Stimulated activated CD8-positive, alpha-beta memory T cell treated with anti-CD3 and anti-CD28 coated beads, Interleukin-7, amount 100 ng/mL, for 4 hours (primary cell): ENCODE results near the gene HMGB2.

Experiments used
- DNase-seq, 2 donors: peaks; one replicate each; pipeline ENCODE4 v3.0.0-alpha.2; 2020; ENCODE audit warnings: low read depth in 2 of 2

The HMGB2 gene

DNA sequence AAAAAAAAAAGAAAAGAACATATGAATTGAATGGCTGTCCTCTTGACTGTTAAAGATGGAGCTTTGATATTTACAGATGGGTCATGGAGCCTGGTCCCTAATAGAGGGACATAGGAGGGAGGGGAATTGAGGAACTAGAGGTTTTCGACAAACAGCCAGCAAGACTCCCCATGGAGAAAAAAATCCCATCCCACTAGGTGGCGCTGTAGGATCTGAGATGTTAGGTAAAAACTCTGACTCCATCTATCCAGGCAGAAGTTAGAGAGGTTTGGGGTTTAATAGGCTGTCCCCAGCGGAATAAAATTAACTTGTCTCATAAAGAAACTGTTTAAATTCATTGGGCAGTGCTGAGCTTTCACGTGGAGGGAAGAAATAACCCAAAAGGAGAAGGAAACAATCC, 45.9 kb downstream of the HMGB2 start:
- peak; percentile 26 to 51 for DNase-seq

DNA sequence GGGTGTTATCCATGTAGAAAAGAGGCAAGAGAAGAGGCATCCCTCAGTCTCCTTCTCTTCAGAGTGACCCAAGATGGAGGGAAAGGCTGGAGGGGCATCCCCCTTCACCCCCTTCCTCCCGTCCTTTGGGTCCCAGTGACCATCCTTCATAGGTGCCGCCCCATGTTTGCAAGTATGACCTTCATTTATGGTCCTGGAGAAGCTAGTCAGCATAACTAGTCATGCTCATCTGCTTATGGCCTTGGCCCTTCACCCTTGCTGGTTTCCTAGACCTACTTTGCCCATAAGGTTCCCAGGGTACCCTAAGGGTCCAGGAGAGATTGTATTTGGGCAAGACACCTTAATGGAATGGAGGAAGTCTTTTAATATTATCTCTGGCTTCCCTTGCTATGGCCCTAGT, 46.7 kb downstream of the HMGB2 start:
- DNase-seq, result no peak

GRCh38 chr4:173284463-173284862, 49.7 kb downstream of the HMGB2 start:
- DNase-seq, result no peak

DNA sequence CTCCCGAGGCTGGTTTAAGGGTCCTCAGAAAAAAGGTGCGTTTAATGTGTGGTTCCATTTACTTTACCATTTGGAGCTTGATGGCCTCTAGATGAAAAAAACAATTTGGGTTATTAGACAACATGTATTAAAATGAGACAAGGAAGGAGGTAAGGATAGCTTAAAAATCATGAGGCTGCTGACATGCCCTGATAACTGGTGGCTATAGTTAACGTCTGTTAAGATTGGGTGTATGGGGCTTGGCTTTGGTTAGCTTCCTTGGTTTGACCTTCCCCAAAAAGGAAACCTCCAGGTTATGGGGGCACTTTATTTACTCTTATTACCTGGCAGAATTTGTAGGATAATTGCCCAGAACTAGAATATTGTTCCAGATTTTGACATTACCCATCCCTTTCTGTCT, 51.5 kb downstream of the HMGB2 start:
- no peak for DNase-seq

DNA sequence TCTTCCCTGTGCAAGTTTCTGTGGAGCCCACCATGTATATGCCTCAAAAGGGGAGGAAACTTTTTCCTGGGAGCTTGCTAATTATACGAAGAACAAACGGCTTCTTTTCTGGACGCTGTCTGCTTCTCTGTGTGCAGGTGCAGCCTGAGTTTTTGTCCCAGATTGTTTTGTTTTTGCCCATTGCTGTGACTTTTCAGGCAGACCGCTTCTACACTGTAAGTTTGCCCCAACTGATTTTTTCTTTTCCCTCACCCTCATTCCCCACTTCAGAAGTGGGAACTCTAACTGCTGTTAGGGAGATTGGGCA, 51.9 kb downstream of the HMGB2 start:
- DNase-seq, result no peak

DNA sequence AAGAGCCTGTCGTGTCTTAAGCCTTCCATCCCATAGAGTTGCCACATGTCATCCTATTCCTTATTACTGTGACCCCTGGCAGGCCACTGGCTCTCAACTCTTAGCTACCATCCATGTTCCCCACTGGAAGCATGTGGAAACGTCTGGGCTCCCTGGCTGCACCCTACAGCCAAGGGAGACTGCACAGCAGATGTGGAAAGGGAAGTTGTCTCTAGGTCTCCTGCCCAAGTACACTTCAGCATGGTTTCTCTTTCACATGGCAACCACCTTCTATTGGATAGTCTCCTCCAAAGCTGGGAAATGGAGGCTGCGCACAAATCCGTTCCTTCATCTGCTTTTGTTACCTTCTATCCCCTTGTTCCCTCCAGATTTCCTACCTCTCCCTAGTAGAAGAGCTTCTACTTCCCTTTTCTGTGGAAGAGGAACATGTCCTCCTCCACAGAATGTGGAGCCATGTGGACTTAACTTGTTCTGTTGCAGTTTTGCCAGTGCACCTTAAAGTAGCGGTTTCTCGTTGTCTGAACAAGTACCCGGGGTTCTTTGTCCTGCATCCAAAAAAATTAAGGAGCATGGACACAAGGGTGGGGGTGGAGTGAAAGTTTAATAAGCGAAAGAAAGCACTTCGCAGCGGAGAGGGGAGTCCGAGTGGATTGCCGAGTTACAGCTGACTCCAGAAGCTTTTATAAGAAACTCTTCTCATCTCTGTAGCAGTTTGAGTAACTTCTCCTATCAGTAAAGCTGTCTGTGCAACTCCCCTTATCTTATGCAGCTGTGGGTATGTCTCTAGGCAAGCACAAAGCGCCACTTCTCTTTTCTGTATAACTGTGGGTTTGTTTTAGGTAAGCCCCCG, 52.5 kb downstream of the HMGB2 start:
- no peak for DNase-seq
